NOMO-1 (cell line): ENCODE results near the gene M1AP.

Experiments used
- DNase-seq, 2 experiments: peaks; one replicate each; lab custom pipeline; 2025; ENCODE audit not compliant: unreplicated experiment in 2 of 2; lab: John Stamatoyannopoulos, UW

The M1AP gene

DNA sequence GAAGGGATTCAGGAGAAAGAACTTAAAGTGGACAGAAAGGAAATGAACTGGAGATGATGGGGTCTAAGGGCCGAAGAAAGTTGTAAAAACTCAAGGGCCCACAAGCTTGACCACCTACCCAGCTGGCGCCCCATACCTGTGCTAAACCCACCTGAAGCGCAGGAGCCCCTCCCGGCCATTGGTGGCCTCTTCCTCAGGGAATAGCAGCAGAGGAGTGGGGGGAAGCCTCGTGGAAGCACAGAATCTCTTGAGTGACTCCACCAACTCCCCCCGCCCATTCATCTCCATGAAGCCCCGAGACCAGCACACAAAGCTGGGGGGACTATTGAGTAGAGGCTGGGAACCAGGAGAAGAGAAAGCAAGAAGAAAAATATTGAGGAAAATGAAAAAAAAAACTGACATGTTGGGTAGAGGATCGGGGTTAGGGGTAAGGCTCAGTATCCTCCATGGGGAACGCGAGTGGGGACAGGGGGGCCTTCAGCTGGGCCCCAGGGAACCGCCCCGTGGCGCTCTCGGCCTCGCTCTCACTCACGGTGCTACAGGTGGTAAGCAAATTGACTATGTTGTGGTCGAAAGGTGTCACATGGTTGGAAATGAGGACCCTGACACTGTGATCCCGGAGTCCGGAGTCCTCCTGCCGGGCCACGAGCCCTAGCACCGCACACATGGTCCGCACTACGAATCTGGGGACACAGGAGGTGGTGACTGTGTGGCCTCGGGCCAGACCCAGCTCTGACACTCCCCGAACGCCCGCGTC lies 119.4 kb downstream of the M1AP start:
- peak in 1 of 2 experiments; percentile 40 for DNase-seq

DNA sequence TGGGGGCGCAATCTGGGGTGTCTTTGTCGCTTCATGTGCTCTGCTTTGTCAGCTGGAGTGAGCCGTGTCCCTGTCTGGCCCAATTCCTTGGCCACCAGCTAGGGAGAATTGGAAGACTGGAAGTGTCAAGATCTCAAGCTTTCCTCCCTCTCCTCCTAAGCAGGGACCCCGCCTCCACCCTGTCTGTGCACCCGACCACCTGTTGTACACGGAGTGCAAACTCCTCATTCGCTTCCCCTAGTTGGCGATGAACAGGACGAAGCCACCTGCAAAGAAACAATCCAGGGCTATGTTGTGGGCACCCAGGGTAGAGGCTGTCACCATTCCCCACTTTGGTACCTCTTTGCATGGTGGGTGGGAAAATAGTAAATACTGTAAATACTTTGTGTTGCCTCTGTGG lies 120.4 kb downstream of the M1AP start:
- no peak for DNase-seq

DNA sequence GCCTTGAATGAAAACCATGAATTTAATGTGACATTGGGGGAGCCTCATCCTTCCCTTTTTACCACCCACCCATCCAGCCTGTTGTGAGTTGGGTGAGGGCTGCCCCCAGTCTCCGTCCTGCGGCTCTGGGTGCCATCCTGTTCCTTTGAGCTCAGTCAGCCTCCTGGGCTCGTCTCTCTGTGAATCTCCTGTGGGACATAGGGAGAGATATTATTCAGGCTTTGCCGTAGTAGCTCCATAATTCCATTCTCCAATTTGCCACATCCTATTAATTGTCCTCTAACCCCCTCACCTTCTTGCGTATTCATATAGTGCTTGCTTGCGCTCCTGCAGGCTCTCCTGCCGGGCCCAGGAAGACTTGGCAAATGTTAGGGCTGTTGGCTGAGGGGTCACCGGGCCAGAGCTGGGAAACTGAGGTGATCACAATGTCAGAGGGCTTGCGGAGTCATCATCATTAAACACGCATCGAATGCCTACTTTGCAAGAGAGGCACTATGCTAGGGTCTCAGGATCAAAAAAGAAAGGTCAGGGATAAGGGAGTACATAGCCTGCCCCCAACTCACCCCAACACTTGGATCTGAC lies 121.4 kb downstream of the M1AP start:
- no peak for DNase-seq

DNA sequence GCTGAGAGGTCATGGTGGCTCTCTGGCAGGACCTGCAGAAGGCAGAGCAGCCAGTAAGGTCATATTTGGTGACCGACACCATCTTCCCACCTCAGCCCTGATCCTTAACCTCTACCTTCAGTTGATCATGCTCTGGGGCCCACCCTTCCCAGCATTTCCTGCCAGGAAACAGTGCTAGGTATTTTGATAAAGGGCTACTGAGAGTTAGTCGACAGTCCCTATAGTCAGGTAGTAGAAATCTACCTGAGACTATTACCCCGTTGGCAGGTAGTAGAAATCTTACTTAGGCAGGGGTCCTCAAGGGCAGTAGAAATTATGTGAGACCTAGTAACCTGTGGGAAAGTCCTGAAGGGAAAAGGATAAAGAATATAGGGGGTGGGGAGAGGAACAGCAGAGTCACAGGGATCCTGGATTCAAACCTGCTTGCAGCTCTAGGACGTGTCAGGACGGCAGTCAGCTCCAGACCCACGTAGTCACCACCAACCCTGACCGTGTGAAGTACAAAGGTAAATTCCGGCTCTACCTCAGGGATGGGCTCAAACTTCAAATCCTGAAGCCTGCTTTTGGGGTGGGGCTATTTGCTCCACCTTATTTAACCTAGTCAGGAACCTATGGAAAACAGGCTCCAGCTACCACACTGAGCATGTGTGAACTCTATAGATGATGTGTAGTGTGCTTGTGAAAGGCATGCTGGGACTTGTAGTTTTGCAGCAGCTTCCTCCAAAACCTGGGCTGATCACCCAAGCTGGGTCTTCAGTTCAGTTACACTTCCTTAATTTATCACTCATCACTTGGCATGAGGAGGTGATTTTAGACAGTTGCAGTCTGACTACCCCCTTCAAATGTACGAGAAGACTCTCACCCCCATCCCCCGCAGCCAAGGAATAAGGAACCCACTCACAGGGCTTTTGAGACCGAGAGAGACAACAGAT lies 122.1 kb downstream of the M1AP start, which contains the start of gene DQX1:
TSS of gene DQX1 (minus strand) at position 515 of the 932 bp plus-strand sequence. CDS start at position 13, 502 bp downstream.
- peak; percentile 66 to 86 for DNase-seq

DNA sequence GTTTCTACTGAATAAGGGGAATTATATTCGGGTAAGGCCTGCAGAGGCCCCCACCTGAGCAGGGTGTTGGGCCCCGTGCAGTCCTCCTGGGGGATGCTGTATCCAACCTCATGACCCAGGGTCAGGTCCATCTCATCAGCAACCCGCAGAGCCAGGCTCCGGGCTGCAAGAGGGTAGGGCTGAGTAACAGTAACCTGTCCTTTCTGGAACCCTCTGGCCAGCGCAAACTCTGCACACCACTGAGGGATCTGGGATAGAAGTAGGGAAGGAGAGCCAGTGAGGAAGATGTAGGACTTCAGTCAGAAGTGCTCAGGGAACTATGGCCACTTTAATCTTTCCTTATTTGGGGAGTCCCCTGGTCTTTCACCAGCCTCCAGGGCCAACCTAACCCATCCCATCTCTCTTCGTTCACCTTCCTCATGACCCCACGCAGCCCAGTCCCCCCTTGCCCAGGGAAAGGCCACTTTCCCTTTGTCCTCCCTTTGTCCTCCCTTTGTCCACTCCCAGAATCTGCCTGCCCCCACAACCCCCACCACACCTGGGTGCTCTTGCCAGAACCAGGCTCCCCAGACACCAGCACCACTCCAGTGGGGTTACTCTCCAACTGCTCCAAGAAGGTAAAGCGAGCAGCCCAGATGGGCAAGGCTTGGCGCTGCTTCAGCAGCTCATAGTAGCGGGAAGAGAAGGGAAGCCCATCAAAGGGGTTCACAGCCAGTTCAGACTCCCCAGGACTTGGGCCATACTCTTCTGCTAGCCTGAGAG lies 123.0 kb downstream of the M1AP start:
- DNase-seq = no peak

DNA sequence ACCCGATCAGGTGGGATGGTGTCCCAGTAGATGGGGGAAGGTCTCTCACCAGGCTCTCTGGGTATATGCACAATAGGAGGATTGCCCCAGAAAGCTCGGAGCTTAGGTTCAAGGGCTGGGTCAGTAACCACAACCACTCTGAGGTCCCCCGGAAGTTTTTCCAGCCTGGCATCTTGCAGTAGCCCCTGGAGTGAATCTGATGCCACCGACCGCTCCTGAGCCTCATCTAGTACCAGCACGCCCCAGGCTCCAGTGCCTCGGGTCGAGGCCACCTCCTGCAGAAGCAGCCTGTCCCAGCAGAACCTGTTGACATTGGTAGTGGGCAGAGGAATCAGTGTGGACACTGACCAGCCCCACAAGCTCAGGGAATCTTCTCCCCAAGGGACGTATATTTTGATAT lies 124.1 kb downstream of the M1AP start:
- no peak for DNase-seq

DNA sequence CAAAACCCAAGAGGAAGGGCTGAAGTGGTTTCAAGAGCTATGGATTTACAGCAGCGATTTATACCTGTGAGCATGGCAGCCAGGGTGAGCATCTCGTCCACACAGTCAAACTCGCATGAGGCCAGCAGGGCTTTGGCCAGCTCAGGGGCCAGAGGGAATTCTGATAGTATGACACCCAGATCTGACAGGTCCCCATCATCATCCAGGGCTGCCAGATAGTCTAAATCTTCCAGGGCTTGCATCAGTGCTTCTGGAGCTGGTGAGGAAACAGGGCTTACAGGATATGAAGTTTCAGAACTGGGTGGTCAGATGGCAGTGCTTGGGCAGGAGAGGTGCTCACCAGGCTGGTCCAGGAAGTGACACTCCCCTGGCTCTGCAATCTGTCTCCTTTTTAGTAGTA lies 125.6 kb downstream of the M1AP start:
- DNase-seq = no peak

DNA sequence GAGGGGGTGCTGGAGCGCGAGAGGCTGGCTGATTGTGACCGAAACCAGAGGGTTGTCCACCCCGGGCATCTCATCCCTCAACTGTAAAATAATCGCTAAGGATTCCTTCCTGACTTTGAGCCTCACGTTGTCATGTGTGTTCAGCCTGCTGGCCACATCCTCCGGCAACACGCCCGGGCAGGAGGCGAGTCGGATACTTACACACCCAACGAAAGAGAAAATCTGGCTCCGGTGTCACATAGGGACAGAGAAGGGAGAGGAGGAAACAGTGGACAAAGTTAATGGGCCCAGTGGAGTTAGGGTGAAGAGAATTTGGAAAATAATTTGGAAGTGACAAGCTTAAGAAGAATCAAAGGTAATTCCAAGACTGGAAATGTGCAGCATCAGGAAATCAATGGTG lies 131.5 kb downstream of the M1AP start:
- no peak for DNase-seq

DNA sequence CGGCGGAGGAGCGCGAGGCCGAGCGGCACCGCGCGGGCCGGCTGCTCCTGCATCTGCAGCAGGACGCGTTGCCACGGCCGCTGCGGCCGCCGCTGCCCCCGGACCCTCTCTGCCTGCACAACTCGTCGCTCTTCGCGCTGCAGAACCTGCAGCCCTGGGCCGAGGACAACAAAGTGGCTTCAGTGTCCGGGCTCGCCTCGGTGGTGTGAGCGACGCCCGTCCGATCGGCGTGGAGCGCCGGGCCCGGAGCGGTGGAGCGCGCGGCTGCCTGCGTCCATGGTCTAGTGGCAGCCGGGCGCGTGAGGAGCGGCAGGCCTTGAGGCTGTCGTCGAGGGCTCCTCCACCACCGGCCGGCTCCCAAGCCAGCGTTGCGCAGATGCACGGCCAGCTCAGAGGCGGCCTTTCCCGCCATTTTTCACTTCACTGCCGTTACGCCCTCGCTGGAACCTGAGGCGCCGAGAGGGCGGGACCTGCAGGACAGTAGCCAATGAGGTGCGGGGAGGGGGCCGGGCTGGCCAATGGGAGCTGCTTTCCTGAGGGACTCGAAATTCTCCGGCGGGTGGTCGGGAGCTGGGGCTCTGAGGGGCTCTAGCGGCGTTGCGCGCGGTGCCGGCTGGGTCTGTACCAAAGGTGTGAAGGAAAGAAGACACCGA lies 132.0 kb downstream of the M1AP start:
- no peak for DNase-seq

DNA sequence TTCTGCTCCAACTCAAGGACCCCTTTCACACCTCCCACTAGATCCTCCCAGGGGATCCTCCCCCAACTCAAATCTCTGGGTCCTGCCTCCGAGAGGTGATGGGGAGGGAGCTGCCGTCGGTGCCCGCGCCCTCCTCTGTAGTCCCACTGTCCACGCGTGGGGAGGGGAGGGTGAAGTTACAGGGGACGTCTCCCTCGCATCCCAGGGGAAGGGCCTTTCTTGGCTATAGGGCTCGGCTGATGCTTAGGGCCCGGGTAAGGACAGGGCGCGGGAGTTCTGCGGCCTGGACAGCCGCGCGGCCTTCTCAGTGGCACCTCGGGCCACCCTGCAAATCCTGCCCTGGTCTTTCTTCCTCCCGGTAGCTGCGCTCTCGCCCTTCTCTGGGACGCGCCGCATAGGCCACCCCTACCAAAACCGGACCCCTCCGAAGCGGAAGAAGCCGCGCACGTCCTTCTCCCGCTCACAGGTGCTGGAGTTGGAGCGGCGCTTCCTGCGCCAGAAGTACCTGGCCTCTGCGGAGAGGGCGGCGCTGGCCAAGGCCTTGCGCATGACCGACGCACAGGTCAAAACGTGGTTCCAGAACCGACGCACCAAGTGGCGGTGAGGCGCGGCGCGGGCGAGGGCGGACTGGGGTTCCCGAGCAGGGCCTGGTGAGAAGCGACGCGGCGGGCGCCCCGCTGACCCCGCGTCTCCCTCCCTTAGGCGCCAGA lies 132.7 kb downstream of the M1AP start:
- no peak for DNase-seq

DNA sequence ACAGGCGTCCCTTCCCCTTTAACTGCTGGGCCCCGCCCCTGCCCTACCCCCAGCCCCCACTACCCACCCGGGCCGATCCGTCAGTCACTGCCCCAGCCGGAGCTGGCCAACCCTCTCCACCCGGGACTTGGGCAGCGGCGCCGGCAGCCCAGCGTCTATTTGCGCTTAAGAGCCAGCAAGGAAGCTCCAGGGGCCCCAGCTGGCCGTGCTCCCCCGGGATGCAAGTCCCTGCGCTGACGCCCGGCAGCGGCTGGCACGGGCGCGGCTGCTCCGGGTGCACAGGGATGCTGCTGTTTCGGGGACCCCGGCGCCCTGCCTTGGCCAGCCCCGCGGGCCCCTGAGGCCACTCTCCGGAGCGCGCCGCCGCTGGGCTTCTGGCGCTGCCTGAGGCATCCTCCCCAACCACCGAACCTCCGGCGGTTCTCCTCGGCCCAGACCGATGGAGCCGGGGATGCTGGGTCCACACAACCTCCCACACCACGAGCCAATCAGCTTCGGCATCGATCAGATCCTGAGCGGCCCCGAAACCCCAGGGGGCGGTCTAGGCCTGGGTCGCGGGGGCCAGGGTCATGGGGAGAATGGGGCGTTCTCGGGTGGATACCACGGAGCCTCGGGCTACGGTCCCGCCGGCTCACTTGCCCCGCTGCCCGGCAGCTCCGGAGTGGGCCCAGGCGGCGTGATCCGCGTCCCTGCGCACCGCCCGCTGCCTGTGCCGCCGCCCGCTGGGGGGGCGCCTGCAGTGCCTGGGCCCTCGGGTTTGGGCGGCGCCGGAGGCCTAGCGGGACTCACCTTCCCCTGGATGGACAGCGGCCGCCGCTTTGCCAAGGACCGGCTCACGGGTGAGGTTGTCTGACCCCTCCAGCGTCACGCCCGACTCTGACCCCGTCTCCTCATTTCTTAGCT lies 133.5 kb downstream of the M1AP start, which contains the start of gene TLX2:
TSS of gene TLX2 (plus strand) at position 83 of the 903 bp plus-strand sequence. CDS start at position 440, 357 bp downstream.
- DNase-seq = no peak

DNA sequence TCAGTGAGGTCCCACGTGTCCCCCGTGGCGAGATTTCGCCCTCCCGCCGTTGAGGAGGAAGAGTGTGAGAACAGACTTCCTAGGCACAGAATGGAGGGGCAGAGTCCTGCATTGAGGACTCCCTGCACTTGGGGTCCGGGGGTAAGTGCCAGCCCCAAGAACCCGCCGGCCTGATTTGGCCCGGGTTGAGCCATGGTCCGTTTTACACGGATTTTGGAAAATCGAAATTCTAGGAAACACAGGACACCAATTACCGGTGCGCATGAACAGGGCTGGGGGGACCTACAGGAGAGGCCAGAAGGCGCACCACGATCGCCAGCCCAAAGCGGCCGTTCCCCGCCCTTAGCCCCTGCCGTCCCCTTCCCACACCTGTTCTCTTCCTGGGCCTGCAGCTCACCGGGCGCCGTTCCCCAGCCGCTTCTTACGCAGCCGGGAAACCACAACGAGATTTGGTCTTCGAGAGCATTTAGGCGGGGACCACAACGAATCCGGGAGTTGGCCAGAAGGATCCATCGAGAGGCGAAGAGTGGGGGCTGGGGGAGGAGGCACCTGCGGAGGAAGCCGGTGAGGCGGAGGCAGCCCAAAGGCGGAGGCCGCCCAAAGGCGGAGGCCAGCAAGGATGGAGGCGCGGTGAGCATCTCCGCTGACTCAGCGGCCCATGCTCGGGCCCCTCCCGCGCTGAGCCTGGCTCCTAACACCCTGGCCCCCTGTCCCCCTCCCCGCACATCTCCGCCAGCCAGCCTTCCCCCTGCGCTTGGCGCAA lies 134.3 kb downstream of the M1AP start:
- no peak for DNase-seq

DNA sequence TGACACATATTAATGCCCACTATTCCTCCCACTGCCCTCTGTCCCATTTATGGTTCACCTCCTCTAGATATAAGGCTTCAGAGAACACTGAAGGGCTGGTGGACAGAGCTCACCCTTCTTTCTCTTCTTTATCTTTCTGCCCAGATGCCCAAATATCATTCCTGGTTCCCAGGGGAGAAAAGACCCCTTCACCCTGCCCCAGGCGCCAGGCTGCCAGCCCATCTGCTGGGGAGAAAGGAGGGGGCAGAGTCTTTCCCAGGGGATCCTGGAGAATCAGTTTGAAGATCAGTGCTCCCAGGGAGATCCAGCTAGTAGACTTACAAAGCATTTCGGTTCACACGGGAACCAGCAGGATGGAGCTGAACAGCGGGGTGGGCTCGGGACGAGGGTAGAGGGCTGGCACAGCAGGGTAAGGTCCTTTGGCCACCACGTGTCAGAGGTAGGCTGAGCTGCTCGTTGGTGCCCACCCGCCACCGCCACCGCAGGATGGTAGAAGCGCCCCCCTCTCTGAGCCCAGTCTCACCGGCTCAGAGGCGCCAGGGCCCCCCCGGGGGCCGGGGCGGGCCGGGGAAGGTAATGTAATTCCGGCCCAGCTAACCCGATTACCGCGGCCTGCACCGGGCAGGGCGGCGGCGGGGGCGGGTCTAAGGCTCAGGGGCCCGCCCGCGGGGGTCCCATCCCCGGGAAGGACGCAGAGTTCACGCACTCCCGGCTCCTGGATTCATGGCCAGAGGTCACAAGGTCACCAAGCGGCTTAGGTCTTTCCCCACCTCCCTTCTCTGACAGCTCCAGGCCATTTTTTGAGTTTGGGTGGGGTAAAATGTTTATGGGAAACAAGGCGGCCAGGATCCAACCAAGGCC lies 135.2 kb downstream of the M1AP start:
- DNase-seq = no peak

DNA sequence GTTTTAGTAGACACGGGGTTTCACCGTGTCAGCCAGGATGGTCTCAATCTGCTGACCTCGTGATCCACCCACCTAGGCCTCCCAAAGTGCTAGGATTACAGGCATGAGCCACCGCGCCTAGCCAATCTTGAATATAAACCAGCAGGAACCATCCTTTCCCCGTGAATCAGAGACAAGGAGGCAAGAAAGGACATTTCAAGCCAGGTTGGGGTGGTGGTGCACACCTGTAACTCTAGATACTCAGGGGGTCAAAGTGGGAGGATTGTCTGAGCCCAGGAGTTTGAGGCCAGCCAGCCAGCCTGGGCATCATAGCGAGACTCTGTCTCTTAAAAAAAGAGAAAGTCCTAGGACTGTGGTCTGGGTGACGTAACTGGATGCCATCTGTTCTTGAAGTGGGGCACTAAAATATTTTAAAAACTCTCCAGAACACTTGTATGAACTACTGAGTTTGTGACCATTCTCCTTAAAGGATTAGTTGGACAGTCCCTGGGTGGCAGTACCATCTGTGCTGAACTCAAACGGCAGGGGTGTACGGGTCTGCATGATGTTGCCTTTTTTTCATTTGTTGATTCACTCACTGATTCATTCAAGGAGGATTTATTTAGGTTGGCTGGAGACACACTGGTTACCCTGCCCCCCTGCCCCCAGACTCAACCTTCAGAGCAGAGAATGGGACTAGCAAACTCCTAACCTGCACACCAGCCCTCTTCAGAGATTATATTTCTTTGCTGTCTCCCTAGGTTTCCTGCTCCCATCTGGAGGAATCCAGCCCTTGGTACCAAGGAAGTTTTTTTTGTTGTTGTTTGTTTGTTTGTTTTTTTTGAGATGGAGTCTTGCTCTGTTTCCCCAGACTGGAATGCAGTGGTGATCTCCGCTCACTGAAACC lies 136.8 kb downstream of the M1AP start:
- DNase-seq = no peak

DNA sequence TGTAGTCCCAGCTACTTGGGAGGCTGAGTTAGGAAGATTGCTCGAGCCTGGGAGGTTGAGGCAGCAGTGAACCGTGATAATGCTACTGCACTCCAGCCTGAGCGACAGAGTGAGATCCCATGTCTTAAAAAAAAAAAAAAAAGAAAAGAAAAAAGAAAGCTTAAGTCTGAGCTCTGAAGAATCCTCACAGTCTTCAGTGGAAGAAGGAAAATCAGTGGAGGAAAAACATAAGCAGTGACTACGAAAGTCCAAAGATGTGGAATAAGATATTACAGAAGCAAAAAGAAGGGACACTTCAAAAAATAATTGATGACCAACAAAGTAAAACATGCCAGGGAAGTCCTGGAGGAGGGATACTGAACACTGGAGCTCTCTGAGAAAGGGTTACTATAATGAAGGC lies 137.9 kb downstream of the M1AP start:
- no peak for DNase-seq
